ENCODE data around the gene TAS1R1.

DNA sequence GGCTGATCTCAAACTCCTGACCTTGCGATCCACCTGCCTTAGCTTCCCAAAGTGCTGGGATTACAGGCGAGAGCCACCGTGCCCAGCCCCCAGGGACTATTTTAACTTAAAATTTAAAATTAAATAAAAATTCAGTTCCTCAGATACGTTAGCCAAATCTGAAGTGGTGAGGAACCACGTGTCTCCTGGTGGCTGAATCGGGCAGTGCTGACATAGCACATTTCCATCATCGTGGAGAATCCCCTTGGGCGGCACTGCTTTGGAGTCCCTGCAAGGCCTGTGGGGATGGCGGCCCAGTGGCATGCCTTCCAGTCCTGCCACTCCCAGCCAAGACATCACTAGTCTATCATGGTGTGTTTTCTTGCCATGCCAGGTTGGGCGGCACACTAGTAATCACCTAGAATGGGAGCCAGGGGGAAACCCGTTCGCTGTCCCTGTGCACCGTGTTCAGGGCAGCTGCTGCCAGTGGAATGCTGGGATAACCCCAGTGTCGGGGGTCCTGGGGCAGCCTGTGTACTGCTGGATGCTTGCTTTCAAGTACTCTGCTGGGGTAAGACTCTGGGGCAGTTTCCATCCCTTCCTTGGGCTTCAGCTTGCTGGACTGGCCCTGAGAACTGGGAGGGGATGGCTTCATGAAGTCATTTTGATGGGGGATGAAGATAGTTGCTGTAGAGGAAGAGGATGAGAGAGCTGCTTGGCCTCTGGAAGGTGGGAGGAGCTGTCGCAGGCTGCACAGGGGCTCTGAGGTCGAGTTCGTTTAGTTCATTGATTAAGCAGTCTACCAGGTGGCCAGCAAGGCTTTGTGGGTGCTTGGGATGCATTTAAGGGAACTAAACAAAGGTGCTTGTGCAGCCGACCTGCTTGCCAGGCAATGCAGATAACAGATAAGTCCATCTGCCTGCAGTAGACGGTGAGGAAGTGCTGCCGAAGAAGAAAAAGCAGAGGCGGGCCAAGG is 29.3 kb downstream of the TAS1R1 start:
- TF ChIP-seq, protein P1, sequence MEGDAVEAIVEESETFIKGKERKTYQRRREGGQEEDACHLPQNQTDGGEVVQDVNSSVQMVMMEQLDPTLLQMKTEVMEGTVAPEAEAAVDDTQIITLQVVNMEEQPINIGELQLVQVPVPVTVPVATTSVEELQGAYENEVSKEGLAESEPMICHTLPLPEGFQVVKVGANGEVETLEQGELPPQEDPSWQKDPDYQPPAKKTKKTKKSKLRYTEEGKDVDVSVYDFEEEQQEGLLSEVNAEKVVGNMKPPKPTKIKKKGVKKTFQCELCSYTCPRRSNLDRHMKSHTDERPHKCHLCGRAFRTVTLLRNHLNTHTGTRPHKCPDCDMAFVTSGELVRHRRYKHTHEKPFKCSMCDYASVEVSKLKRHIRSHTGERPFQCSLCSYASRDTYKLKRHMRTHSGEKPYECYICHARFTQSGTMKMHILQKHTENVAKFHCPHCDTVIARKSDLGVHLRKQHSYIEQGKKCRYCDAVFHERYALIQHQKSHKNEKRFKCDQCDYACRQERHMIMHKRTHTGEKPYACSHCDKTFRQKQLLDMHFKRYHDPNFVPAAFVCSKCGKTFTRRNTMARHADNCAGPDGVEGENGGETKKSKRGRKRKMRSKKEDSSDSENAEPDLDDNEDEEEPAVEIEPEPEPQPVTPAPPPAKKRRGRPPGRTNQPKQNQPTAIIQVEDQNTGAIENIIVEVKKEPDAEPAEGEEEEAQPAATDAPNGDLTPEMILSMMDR (IDR thresholded peaks at IDR 0.05; ENCODE audit: borderline replicate concordance, extremely low read depth, low read length, poor library complexity, severe bottlenecking): peak; percentile 17
- no peak for TF ChIP-seq EZH2 (IDR thresholded peaks at IDR 0.05; ENCODE audit: borderline replicate concordance, low read depth, low read length, severe bottlenecking)

All from DND-41 (cell line).